VCaP (cell line): ENCODE results near the gene SLC39A11.
"Not testable (repeated sequence)": the region's sequence is repeated elsewhere in the genome, so short reads cannot be mapped to it uniquely, and the experiment has no call there.

Experiments
- H3K27ac ChIP-seq: fragments of 450-650 bp; 2 replicates; pipeline ENCODE4 v1.5.1; 2017
- TF ChIP-seq, protein P1 (sequence below): fragments of 450-650 bp; conservative IDR thresholded peaks from 2 replicates; pipeline ENCODE4 v1.5.1; 2017; ENCODE audit warnings: mild to moderate bottlenecking, moderate library complexity

The SLC39A11 gene

DNA sequence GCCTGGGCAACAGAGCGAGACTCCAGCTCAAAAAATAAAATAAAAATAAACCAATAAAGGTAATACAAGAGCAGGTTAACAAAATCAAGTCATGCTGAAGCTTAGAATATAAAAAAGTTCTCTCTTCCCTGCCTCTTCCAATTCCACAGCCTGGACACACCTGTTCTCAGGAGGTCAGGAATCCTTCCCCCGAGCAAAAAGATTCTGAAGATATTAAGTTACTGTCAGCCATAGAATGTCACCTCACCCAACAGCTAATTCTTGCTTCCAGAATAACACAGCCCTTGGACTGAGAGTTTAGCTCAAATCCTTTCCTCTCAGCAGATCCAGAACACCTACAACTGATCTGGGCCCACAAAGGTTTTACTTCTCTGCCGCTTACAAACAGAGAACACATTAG, 27.1 kb downstream of the SLC39A11 start:
- TF ChIP-seq, protein P1, sequence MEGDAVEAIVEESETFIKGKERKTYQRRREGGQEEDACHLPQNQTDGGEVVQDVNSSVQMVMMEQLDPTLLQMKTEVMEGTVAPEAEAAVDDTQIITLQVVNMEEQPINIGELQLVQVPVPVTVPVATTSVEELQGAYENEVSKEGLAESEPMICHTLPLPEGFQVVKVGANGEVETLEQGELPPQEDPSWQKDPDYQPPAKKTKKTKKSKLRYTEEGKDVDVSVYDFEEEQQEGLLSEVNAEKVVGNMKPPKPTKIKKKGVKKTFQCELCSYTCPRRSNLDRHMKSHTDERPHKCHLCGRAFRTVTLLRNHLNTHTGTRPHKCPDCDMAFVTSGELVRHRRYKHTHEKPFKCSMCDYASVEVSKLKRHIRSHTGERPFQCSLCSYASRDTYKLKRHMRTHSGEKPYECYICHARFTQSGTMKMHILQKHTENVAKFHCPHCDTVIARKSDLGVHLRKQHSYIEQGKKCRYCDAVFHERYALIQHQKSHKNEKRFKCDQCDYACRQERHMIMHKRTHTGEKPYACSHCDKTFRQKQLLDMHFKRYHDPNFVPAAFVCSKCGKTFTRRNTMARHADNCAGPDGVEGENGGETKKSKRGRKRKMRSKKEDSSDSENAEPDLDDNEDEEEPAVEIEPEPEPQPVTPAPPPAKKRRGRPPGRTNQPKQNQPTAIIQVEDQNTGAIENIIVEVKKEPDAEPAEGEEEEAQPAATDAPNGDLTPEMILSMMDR = no peak

GRCh38 chr17:73064084-73064938, 28.2 kb downstream of the SLC39A11 start:
- TF ChIP-seq, protein P1 = no peak
- H3K27ac ChIP-seq = no peak overlapping the region

More for the DNA sequence above, 27.1 kb downstream of the SLC39A11 start:
- no peak overlapping the region for H3K27ac ChIP-seq

GRCh38 chr17:73062726-73063125, 29.8 kb downstream of the SLC39A11 start:
- no peak overlapping the region for H3K27ac ChIP-seq
- TF ChIP-seq, protein P1 = no peak

DNA sequence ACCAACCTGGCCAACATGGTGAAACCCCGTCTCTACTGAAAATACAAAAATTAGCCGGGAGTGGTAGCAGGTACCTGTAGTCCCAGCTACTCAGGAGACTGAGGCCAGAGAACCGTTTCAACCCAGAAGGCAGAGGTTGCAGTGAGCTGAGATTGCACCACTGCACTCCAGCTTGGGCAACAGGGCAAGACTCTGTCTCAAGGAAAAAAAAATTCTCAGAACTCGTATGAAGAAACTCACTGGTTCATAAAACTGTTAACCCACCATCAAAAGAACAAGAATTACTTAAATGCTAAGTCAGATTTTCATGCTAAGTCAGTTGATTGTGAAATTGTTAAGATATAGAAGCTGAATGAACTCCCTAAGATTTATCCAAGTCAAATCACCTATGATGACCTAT, 31.3 kb downstream of the SLC39A11 start:
- H3K27ac ChIP-seq = no peak overlapping the region
- TF ChIP-seq, protein P1 = no peak

GRCh38 chr17:73060721-73061120, 31.8 kb downstream of the SLC39A11 start:
- TF ChIP-seq, protein P1 = no peak
- no peak overlapping the region for H3K27ac ChIP-seq

- not testable (repeated sequence) for H3K27ac ChIP-seq
Observed at GRCh38 chr17:73059713-73060112, 32.8 kb downstream of the SLC39A11 start.

- TF ChIP-seq, protein P1 = no peak
Observed at GRCh38 chr17:73058022-73058421, 34.5 kb downstream of the SLC39A11 start.

GRCh38 chr17:73057196-73057595, 35.3 kb downstream of the SLC39A11 start:
- TF ChIP-seq, protein P1 = no peak
- no peak overlapping the region for H3K27ac ChIP-seq

More at GRCh38 chr17:73058022-73058421, 34.5 kb downstream of the SLC39A11 start:
- H3K27ac ChIP-seq = no peak overlapping the region
